GM12873 (cell line): Measurements from ENCODE around the gene NOTUM.

Source experiments
- TF ChIP-seq, protein P1 (sequence below): IDR thresholded peaks from 2 replicates; pipeline ENCODE4 v1.5.1; 2012; ENCODE audit warnings: low read depth, mild to moderate bottlenecking, moderate library complexity, low read length, control low read depth; ENCODE audit not compliant: insufficient read depth; ENCODE audit errors: missing control alignments

NOTUM gene

DNA sequence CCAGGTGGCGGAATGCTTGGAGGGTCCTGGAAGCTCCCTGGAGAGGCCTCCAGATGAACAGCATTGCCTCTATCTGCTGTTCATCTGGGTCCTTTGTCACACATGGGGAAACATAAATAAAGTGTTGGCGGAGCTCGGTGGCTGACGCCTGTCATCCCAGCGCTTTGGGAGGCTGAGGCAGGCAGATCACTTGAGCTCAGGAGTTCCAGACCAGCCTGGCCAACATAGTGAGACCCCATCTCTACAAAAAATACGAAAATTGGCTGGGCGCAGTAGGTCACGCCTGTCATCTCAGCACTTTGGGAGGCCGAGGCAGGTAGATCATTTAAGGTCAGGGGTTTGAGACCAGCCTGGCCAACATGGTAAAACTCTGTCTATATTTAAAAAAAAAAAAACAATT is 16.1 kb downstream of the NOTUM start:
- TF ChIP-seq, protein P1, sequence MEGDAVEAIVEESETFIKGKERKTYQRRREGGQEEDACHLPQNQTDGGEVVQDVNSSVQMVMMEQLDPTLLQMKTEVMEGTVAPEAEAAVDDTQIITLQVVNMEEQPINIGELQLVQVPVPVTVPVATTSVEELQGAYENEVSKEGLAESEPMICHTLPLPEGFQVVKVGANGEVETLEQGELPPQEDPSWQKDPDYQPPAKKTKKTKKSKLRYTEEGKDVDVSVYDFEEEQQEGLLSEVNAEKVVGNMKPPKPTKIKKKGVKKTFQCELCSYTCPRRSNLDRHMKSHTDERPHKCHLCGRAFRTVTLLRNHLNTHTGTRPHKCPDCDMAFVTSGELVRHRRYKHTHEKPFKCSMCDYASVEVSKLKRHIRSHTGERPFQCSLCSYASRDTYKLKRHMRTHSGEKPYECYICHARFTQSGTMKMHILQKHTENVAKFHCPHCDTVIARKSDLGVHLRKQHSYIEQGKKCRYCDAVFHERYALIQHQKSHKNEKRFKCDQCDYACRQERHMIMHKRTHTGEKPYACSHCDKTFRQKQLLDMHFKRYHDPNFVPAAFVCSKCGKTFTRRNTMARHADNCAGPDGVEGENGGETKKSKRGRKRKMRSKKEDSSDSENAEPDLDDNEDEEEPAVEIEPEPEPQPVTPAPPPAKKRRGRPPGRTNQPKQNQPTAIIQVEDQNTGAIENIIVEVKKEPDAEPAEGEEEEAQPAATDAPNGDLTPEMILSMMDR, result no peak

DNA sequence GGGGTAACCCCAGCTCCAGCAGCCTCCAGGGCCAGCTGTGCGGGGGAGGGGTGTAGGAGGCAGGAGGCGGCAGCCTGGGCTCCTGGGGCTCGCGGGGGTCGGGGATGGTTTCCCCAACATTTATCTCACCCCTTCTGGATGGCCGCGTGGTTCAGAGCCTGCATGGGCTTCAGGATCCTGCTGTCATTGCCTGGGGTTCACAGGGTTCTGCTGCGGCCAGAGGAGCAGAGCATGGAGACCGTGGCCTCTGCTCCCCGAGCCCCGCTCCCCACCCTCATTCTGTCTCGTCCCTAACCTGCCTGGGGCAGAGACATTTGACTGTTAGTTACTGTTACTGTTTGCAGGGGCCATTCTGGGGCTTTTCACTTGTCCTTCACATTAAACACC is 18.8 kb downstream of the NOTUM start:
- TF ChIP-seq, protein P1, result no peak

DNA sequence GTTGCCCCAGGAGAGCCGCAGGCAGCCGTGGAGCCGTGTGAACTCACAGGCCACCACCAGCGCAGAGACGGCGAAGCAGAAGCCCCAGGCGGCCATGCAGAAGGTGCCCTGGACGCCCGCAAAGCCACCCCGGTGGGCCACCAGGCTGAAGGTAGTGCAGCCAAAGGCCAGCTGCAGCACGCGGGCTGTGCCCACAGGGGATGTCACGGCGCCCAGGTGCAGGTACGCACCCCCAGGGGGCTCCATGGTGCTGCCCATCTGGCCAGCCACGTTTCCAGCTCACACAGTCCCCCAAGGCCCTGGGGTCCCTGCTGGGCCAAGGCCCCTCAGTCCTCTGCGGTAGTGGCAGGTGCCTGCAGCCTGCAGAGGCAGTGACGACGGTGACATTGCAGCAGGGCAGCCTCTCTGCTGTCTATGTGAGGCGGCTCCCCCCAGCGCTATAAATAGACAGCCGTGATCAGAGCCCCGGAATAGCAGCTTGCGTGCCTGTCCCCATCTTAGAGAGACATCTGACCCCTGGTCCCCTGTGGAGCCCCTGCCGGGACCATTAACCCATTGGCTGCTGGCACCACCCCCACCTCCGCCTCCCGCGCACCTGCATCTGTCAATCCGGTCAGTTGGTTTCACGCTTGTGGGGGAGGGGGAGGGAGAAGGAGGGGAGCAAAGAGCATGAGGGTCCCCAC is 19.4 kb downstream of the NOTUM start:
- TF ChIP-seq, protein P1, result no peak

DNA sequence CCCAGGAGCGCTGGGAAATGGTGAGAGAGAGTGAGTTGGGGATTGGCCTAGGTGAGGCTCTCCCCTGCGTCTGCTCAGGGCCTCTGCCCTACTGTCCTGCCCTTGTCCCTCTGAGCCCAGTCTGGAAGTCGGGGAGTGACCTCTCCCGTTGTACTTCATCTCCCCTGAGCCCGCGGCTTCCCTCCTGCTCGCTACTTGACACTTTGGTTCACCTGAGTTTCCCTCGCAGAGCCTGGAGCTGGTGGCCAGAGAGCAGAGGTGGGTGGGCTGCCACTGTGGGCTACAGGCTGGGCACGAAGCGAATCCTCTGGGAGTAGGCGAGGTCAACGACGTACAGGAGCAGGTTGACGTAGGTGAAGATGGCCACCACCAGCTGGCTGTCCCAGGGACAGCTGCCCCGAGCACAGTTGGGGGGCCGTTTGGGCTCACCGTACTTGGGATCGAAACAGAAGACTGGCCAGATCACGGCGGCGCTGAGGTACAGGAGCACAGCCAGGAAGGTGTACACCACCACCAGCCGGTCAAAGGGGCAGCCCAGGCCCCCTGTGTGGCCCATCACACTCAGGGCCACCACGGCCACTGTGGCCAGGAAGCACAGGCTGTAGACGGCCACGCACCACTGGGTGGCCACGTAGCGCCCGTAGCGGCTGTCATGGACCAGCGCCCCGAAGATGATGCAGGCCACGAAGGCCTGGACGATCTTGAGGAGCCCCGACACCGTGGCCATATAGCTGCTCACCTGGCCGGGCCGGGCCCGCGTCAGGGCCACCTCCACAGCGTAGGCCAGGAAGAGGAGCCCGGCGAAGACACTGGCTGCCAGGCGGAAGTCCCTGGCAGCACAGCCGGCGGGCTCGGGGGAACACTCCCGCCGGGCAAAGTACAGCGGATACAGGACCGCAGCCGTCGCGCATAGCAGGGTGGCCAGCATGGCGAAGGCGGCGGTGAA is 20.2 kb downstream of the NOTUM start:
- TF ChIP-seq, protein P1, result no peak

DNA sequence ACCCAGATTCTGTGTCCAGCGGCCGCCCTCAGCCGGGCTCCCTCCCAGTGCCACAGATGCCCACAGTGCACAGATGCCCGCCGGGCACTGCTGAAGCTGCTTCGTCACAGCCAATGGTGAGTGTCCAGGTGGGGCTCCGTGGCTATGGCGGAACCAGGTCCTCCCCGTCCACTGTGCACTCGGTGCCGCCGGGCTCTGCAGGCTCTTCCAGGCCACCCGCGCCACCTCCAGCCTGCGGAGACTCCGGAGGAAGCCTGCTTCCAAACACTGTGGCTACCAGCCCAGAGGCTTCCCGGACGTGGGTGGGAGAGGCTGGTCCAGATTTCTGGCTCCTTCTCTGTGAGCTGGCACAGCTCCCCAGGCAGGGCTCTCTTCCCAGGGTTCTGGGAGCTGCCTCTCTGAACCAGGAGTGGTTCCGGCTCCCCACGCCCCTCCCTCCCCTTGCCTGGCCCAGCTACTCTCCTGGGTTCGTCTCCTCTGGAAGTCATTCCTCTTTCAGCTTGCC is 21.1 kb downstream of the NOTUM start:
- TF ChIP-seq, protein P1, result no peak

DNA sequence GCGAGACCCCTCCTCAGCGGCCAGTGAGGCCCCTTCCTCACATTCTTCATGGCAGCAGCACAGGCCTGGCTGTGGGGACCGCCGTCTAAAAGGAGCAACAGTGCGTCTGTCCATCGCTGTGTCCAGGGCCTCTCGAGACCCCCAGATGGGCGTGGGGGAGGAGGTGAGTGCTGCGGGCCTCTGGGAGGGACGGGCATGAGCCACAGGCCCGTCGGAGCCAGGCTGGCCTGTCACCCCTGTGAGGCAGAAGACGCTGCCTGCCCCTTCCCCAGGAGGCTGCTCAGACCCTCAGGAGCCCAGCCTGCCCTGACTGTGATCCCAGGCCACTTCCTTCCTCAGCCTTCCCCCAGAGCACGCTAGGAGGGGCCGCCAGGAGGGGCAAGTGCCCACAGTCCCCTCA is 21.8 kb downstream of the NOTUM start:
- TF ChIP-seq, protein P1, result no peak

DNA sequence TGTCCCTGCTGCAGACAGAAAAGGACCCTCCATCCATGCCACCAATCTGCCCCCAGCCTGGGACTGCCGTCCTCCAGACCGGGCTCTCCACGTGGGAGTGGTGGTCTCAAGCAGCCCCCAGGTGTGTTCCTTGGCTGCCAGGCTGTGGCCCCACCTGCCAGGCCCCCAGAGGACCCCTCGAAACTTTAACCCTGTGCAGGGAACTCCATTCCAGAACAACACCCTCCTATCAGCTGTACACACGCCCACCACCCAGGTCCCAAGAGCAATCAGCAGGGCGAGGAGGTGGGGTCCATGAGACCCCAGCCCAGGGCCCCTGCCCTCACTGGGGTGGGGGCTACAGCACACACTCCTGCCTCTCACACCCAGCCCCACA is 25.3 kb downstream of the NOTUM start:
- TF ChIP-seq, protein P1, result no peak
